ENCODE measurements around the gene WDR73.

DNA sequence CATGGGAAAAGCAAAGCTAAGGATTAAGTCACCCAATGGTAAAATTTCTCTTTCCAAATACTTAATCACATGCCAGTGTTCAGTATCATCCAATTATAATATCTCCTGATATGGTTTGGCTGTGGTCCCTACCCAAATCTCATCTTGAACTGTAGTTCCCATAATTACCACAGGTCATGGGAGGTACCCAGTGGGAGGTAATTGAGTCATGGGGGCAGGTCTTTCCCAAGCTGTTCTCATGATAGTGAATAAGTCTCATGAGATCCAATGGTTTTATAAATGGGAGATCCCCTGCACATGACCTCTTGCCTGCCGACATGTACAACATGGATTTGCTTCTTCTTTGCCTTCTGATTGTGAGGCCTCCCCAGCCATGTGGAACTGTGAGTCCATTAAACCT lies 30.0 kb upstream of the WDR73 start:
- TF ChIP-seq, protein P1, sequence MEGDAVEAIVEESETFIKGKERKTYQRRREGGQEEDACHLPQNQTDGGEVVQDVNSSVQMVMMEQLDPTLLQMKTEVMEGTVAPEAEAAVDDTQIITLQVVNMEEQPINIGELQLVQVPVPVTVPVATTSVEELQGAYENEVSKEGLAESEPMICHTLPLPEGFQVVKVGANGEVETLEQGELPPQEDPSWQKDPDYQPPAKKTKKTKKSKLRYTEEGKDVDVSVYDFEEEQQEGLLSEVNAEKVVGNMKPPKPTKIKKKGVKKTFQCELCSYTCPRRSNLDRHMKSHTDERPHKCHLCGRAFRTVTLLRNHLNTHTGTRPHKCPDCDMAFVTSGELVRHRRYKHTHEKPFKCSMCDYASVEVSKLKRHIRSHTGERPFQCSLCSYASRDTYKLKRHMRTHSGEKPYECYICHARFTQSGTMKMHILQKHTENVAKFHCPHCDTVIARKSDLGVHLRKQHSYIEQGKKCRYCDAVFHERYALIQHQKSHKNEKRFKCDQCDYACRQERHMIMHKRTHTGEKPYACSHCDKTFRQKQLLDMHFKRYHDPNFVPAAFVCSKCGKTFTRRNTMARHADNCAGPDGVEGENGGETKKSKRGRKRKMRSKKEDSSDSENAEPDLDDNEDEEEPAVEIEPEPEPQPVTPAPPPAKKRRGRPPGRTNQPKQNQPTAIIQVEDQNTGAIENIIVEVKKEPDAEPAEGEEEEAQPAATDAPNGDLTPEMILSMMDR (conservative IDR thresholded peaks at IDR 0.05; ENCODE audit: low read depth, low read length) = no peak
- TF ChIP-seq EZH2 (IDR thresholded peaks at IDR 0.05; ENCODE audit: low read length, unreplicated experiment) = no peak

Data from PC-3 (cell line).